Stomach (tissue), 9 donors: ENCODE results near the gene UNC80. TPM values are rescaled to one million over a fixed set of nuclear protein-coding genes. Genes with fewer than 3 reads are reported as not detected.
A peak's percentile ranks its signal among the peaks of the same experiment; 100 is the strongest.

Source experiments
- DNase-seq, 2 donors: peaks; one replicate each; pipeline versions ENCODE4 v3.0.0 to v3.0.0-alpha.2; 2013 to 2019
- H3K27ac ChIP-seq, 5 donors: fragments of 200-600 bp in 4 of 5; sonication (generic) in 4 of 5; one replicate each; pipeline ENCODE4 v1.5.1; 2013 to 2019; ENCODE audit warnings: mild to moderate bottlenecking in 1 of 5, moderate library complexity in 1 of 5
- H3K27me3 ChIP-seq, 3 donors: fragments of 200-600 bp; sonication (generic); one replicate each; pipeline ENCODE4 v1.5.1; 2017 to 2019; ENCODE audit warnings: mixed run types in 1 of 3
- H3K36me3 ChIP-seq, 4 donors: fragments of 200-600 bp; sonication (generic); 1 replicate in 3 of 4; 2 replicates in 1 of 4; pipeline ENCODE4 v1.5.1; 2016 to 2019
- H3K4me1 ChIP-seq, 4 donors: fragments of 200-600 bp; sonication (generic); one replicate each; pipeline ENCODE4 v1.5.1; 2016 to 2019
- H3K4me3 ChIP-seq, 4 donors: fragments of 200-600 bp; sonication (generic) in 3 of 4; one replicate each; pipeline ENCODE4 v1.5.1; 2016 to 2019; ENCODE audit warnings: mild to moderate bottlenecking in 1 of 4
- H3K9me3 ChIP-seq, 4 donors: fragments of 200-600 bp; sonication (generic); one replicate each; pipeline ENCODE4 v1.5.1; 2016 to 2019
- EP300 ChIP-seq: sonication (generic); formaldehyde crosslinking; IDR thresholded peaks from one replicate; pipeline ENCODE4 v1.6.1; 2017; ENCODE audit warnings: antibody characterized with exemption
- POLR2A ChIP-seq, 4 donors: fragments of 450-650 bp; IDR thresholded peaks; one replicate each; pipeline ENCODE4 v1.6.1; 2016; ENCODE audit warnings: antibody characterized with exemption in 4 of 4, control low read depth in 2 of 4, mild to moderate bottlenecking in 1 of 4, moderate library complexity in 1 of 4
- POLR2AphosphoS5 ChIP-seq, 3 donors: sonication (generic); formaldehyde crosslinking; IDR thresholded peaks; one replicate each; pipeline ENCODE4 v1.6.1; 2016; ENCODE audit warnings: antibody characterized with exemption in 3 of 3
- WGBS, 5 donors: extraction: QIAGEN DNeasy Blood & Tissue Kit in 3 of 5; methylation state at CpG; one replicate each; pipeline versions ENCODE4 v1.1.5 to v1.1.7; 2013 to 2018; 5-methylcytosine and 5-hydroxymethylcytosine counted together
- intact Hi-C: fragments of 100-400 bp; cut with DNase I; formaldehyde crosslinking; loops from one replicate; pipeline ENCODE4 v1.15.1; 2023; ENCODE audit warnings: low total_unique reads
- polyA plus RNA-seq, 3 donors: library from polyadenylated mRNA; stranded (reverse); fragments of 200-250 nt; gene quantifications; one replicate each; pipeline ENCODE4 v1.2.3, GENCODE V29; 2013
- total RNA-seq, 5 donors: library from RNA; depleted of rRNA; stranded (reverse); fragments of >200 nt; gene quantifications; one replicate each; pipeline versions ENCODE4 v1.1.0 to v1.2.3, GENCODE V29; 2014 to 2016
- TF ChIP-seq, protein P1 (sequence below), 7 experiments: fragments of 450-650 bp in 4 of 7; fragments of 200-600 bp in 3 of 7; sonication (generic) in 3 of 7; IDR thresholded peaks; one replicate each; pipeline ENCODE4 v1.5.1; 2016 to 2019; ENCODE audit warnings: antibody characterized with exemption in 7 of 7, control low read depth in 2 of 7, mild to moderate bottlenecking in 1 of 7
- donor health status: healthy with polysubstance abuse.
- donor health status: Bipolar disorder and iron deficiency.
- donor health status: healthy.

Gene UNC80
- total and polyA plus RNA-seq, 8 donors, result 0.08 to 5.1 (median 0.29) TPM; not detected in 1

DNA sequence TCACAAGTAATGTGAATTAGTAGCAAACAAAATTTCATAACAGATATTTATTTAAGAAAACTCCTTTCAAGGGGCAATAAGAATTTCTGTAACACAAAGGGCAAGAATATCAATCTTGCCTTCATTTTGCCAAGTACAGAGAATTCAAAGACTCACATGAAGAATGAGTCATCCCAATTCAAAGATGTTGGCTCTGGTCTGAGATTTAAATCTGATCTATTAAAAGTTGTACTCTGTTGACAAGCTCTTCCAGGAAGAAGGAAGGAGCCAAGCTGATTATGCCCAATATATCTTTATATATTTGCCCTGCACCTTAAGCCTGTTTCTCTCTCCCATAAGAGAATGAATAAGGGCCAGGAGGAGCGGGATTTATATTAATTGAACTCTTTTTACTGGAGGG lies 174.9 kb downstream of the UNC80 start:
- no peak overlapping the region for H3K4me3 ChIP-seq
- WGBS, 5 donors, result 63 to 86% (median 73%) methylated on average over 1 of the region's 1 CpG
- no peaks in the 10 kb centered on the region for H3K27me3 ChIP-seq
- DNase-seq, result no peak
- intact Hi-C loops, result no loop called here
- TF ChIP-seq, protein P1, sequence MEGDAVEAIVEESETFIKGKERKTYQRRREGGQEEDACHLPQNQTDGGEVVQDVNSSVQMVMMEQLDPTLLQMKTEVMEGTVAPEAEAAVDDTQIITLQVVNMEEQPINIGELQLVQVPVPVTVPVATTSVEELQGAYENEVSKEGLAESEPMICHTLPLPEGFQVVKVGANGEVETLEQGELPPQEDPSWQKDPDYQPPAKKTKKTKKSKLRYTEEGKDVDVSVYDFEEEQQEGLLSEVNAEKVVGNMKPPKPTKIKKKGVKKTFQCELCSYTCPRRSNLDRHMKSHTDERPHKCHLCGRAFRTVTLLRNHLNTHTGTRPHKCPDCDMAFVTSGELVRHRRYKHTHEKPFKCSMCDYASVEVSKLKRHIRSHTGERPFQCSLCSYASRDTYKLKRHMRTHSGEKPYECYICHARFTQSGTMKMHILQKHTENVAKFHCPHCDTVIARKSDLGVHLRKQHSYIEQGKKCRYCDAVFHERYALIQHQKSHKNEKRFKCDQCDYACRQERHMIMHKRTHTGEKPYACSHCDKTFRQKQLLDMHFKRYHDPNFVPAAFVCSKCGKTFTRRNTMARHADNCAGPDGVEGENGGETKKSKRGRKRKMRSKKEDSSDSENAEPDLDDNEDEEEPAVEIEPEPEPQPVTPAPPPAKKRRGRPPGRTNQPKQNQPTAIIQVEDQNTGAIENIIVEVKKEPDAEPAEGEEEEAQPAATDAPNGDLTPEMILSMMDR (IDR thresholded peaks at IDR 0.05), result no peak
- TF ChIP-seq POLR2A (IDR thresholded peaks at IDR 0.05) (no peak), EP300 (no peak), POLR2AphosphoS5 (IDR thresholded peaks at IDR 0.05) (no peak)
- no peaks in the 10 kb centered on the region for H3K36me3 ChIP-seq
- H3K9me3 ChIP-seq, result no peaks in the 10 kb centered on the region
- H3K27ac ChIP-seq, result no peak overlapping the region
- peaks cover 0 to 23% (median 4%) of the 10 kb centered on the region in 4 donors for H3K4me1 ChIP-seq

DNA sequence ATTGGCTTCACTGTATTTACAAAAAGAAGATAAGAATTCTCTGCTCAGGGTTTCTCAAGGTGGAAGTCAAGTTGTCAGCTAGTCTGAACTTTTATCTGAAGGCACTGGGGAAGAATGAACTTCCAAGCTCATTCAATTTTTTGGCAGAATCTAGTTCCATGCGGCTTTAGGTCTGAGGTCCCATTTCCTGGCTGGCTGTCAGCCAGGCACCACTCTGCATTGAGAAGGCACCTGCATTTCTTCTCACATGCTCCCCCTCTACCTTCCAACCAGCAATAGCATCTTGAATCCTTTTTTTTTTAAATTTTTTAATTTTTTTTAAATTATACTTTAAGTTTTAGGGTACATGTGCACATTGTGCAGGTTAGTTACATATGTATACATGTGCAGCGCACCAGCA lies 184.6 kb downstream of the UNC80 start:
- WGBS, 5 donors, result 52 to 74% (median 58%) methylated on average over 2 of the region's 2 CpGs
- Histone ChIP-seq H3K4me1 (peaks cover 0 to 17% (median 10%) of the 10 kb centered on the region in 4 donors), H3K27me3 (no peaks in the 10 kb centered on the region), H3K36me3 (no peaks in the 10 kb centered on the region), H3K4me3 (no peak overlapping the region), H3K27ac (no peak overlapping the region), H3K9me3 (no peaks in the 10 kb centered on the region)
- intact Hi-C loops, result no loop called here
- TF ChIP-seq, protein P1 (IDR thresholded peaks at IDR 0.05), result no peak
- peak; percentile 48 to 50 for DNase-seq

DNA sequence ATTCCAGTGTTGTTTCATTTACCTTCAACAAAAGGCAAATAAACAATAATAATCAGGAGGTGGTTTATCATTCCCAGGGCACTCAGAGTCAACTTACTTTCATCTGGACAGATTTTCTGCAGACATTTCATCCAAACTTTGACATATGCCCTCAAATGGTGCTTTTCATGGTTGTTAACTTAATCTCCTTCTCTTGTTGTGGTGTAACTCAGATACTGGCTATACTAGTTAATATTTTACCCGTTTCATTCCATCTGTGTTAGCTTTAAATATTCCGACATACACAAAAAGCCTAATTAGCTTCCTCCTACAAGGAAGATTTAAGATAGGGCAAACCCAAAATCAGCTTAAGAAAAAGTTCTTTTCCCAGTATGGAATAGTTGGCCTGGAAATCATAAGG lies 186.4 kb downstream of the UNC80 start:
- TF ChIP-seq, protein P1 (IDR thresholded peaks at IDR 0.05), result no peak
- TF ChIP-seq POLR2A (IDR thresholded peaks at IDR 0.05) (no peak), EP300 (no peak), POLR2AphosphoS5 (IDR thresholded peaks at IDR 0.05) (no peak)
- no peak for DNase-seq
- 31 to 61% (median 39%) methylated on average over 2 of the region's 2 CpGs for WGBS, 5 donors
- Histone ChIP-seq H3K36me3 (no peaks in the 10 kb centered on the region), H3K9me3 (no peaks in the 10 kb centered on the region), H3K27me3 (no peaks in the 10 kb centered on the region), H3K27ac (no peak overlapping the region), H3K4me3 (no peak overlapping the region), H3K4me1 (peaks cover 0 to 17% (median 10%) of the 10 kb centered on the region in 4 donors)
- intact Hi-C loops, result no loop called here

DNA sequence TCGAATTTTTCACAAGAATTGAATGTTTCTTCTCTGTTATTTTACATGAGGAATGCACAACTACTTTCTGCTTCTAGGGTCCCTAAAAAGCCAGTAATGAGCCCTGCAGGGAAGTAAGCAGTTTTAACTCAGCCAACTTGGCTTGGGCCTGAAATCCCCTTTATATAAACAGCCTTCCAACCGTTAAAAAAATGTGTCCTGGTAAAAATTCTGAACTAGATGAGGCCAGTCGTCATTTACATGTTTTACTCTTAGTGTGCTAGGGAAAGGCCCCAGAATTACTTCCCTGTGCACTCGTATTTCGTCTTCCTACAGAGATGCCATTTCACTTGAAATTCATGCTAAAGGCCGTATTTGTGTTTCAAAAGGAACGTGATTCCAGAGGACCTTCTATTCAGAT lies 188.4 kb downstream of the UNC80 start:
- Histone ChIP-seq H3K27me3 (no peaks in the 10 kb centered on the region), H3K4me1 (peaks cover 0 to 17% (median 10%) of the 10 kb centered on the region in 4 donors), H3K36me3 (no peaks in the 10 kb centered on the region), H3K9me3 (no peaks in the 10 kb centered on the region), H3K27ac (peak overlapping the region in 2 of 5 donors; percentile 4 to 7), H3K4me3 (no peak overlapping the region)
- TF ChIP-seq POLR2AphosphoS5 (IDR thresholded peaks at IDR 0.05) (no peak), EP300 (no peak), POLR2A (IDR thresholded peaks at IDR 0.05) (no peak)
- TF ChIP-seq, protein P1 (IDR thresholded peaks at IDR 0.05), result no peak
- 37 to 46% (median 43%) methylated on average over 7 of the region's 7 CpGs for WGBS, 5 donors
- intact Hi-C loops, result no loop called here
- DNase-seq, result peak in 1 of 2 donors; percentile 28
